CD14-positive monocyte (primary cell): ENCODE measurements around the gene CHST11. TPM values are rescaled to one million over a fixed set of nuclear protein-coding genes. Genes with fewer than 3 reads are reported as not detected.

Source experiments
- DNase-seq, 3 donors: peaks; one replicate each; pipeline ENCODE4 v3.0.0-alpha.2; 2011 to 2022
- H2AFZ ChIP-seq: 2 replicates; pipeline ENCODE4 v1.6.0; 2012; ENCODE audit warnings: mild to moderate bottlenecking, low read depth, low read length, inconsistent platforms; ENCODE audit not compliant: insufficient read depth, poor library complexity, severe bottlenecking
- H3K27ac ChIP-seq, 2 donors: 1 replicate in 1 of 2; 2 replicates in 1 of 2; pipeline ENCODE4 v1.5.1; 2012 to 2013; ENCODE audit warnings: low read length in 2 of 2, control low read depth in 1 of 2, inconsistent platforms in 1 of 2, low read depth in 1 of 2, mild to moderate bottlenecking in 1 of 2
- H3K27me3 ChIP-seq, 2 donors: one replicate each; pipeline versions ENCODE4 v1.6.0 to v1.6.1; 2011 to 2013; ENCODE audit warnings: low read length in 2 of 2; ENCODE audit not compliant: control insufficient read depth in 2 of 2, insufficient read depth in 2 of 2
- H3K36me3 ChIP-seq, 2 donors: replicated peaks in 1 of 2; 1 replicate in 1 of 2; 2 replicates in 1 of 2; pipeline versions ENCODE4 v1.5.1 to v1.6.1; 2012 to 2013; ENCODE audit warnings: low read length in 2 of 2, control low read depth in 1 of 2, inconsistent platforms in 1 of 2, mild to moderate bottlenecking in 1 of 2; ENCODE audit not compliant: insufficient read depth in 2 of 2, control insufficient read depth in 1 of 2
- H3K4me1 ChIP-seq, 2 donors: 1 replicate in 1 of 2; 2 replicates in 1 of 2; pipeline versions ENCODE4 v1.5.1 to v1.6.1; 2012 to 2013; ENCODE audit warnings: low read length in 2 of 2, control low read depth in 1 of 2, inconsistent platforms in 1 of 2, mild to moderate bottlenecking in 1 of 2, moderate library complexity in 1 of 2; ENCODE audit not compliant: insufficient read depth in 2 of 2, control insufficient read depth in 1 of 2
- H3K4me2 ChIP-seq: replicated peaks from 2 replicates; pipeline ENCODE3; 2012; ENCODE audit warnings: low read length, moderate library complexity, mild to moderate bottlenecking; ENCODE audit not compliant: poor library complexity, severe bottlenecking; ENCODE audit errors: extremely low read depth
- H3K4me3 ChIP-seq, 3 experiments: fragments of 200-600 bp in 1 of 3; sonication (generic) in 1 of 3; replicated peaks in 1 of 3; 1 replicate in 2 of 3; 2 replicates in 1 of 3; pipeline ENCODE4 v1.5.1; 2011 to 2013; ENCODE audit warnings: low read length in 3 of 3, mild to moderate bottlenecking in 3 of 3, control low read depth in 2 of 3, low read depth in 2 of 3, inconsistent platforms in 1 of 3, moderate library complexity in 1 of 3
- H3K79me2 ChIP-seq: 2 replicates; pipeline ENCODE4 v1.6.0; 2012; ENCODE audit warnings: mild to moderate bottlenecking, control low read depth, inconsistent platforms, low read length, moderate library complexity; ENCODE audit not compliant: insufficient read depth
- H3K9ac ChIP-seq: 2 replicates; pipeline ENCODE4 v1.6.0; 2017; ENCODE audit warnings: low read length, mild to moderate bottlenecking; ENCODE audit not compliant: insufficient read depth, poor library complexity, severe bottlenecking
- H3K9me3 ChIP-seq, 2 donors: replicated peaks in 1 of 2; 1 replicate in 1 of 2; 2 replicates in 1 of 2; pipeline versions ENCODE4 v1.5.1 to v1.6.1; 2012 to 2013; ENCODE audit warnings: low read length in 2 of 2, control low read depth in 1 of 2; ENCODE audit not compliant: control insufficient read depth in 1 of 2, insufficient read depth in 1 of 2
- H4K20me1 ChIP-seq: 2 replicates; pipeline ENCODE4 v1.6.0; 2012; ENCODE audit warnings: mild to moderate bottlenecking, low read length, control low read depth, moderate library complexity; ENCODE audit not compliant: insufficient read depth
- H3K27ac Mint-ChIP-seq, 7 donors: one replicate each; pipeline ENCODE4 v1.8.0; 2020; ENCODE audit warnings: mild to moderate bottlenecking in 7 of 7, mixed read lengths in 7 of 7, moderate library complexity in 6 of 7, inconsistent platforms in 2 of 7
- H3K27me3 Mint-ChIP-seq, 3 donors: one replicate each; pipeline ENCODE4 v1.8.0; 2021 to 2022; ENCODE audit warnings: low read depth in 3 of 3, mild to moderate bottlenecking in 3 of 3, mixed read lengths in 3 of 3, moderate library complexity in 3 of 3, inconsistent platforms in 1 of 3
- H3K36me3 Mint-ChIP-seq, 2 donors: one replicate each; pipeline ENCODE4 v1.8.0; 2020; ENCODE audit warnings: mixed read lengths in 2 of 2, inconsistent platforms in 1 of 2, mild to moderate bottlenecking in 1 of 2
- H3K4me1 Mint-ChIP-seq: one replicate; pipeline ENCODE4 v1.8.0; 2020; ENCODE audit warnings: mild to moderate bottlenecking, mixed read lengths
- H3K4me3 Mint-ChIP-seq, 2 donors: one replicate each; pipeline ENCODE4 v1.8.0; 2020; ENCODE audit warnings: mild to moderate bottlenecking in 2 of 2, mixed read lengths in 2 of 2, moderate library complexity in 1 of 2
- H3K9me3 Mint-ChIP-seq, 7 donors: one replicate each; pipeline ENCODE4 v1.8.0; 2020 to 2022; ENCODE audit warnings: mixed read lengths in 7 of 7, mild to moderate bottlenecking in 6 of 7, moderate library complexity in 6 of 7, inconsistent platforms in 2 of 7
- WGBS: methylation state at CpG from one replicate; pipeline ENCODE4 v1.1.5; 2013; ENCODE audit warnings: missing lambda C conversion rate; ENCODE audit not compliant: insufficient coverage; 5-methylcytosine and 5-hydroxymethylcytosine counted together
- intact Hi-C, 2 donors: fragments of 100-400 bp; cut with micrococcal nuclease; formaldehyde crosslinking; loops; one replicate each; pipeline versions ENCODE4 v1.15.0 to v1.15.1; 2023
- polyA plus RNA-seq, 3 donors: library from polyadenylated mRNA; depleted of rRNA in 1 of 3; unstranded in 2 of 3; stranded (reverse) in 1 of 3; fragments of 300-500 nt in 2 of 3; fragments of >200 nt in 1 of 3; fragmentation: Illumina TruSeq in 2 of 3; gene quantifications; 1 replicate in 2 of 3; 2 replicates in 1 of 3; pipeline ENCODE4 v1.2.3, GENCODE V29; 2012 to 2021
- TF ChIP-seq, protein P1 (sequence below): fragments of 200-600 bp; IDR thresholded peaks from one replicate; pipeline ENCODE4 v1.8.0; 2022; ENCODE audit warnings: antibody characterized with exemption, mild to moderate bottlenecking

The CHST11 gene
- polyA plus RNA-seq, 3 donors = 44.4 to 66.6 (median 48.4) TPM

DNA sequence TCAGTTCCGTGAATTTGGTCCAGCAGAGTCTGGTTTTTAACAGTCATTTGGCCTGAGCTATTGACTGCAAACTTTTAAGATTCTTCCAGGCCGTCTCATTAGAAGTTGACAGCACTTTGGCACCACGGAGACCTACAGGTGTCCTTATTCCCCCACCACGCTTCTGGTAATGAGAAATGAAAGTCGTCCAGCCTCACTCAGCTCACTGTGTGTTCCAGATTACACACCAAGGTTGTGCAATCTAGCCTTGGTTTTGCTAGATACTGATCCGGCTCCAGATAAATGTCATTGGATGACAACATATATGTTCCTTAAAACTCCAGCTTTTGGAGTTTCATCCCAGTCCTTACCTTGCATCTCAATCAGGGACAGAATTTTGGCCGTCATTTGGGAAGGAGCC, 210.4 kb downstream of the CHST11 start:
- DNase-seq = peak; percentile 52 to 86 (median 83)
- Histone ChIP-seq H3K9me3 (no peaks in the 10 kb centered on the region), H3K4me1 (peaks cover 57 to 59% of the 10 kb centered on the region in 2 donors), H4K20me1 (peaks cover 4% of the 10 kb centered on the region), H3K4me2 (peak overlapping the region; percentile 54), H3K27ac (peak overlapping the region; percentile 97), H3K4me3 (peak overlapping the region in 1 of 3 experiments; percentile 37), H2AFZ (no peak overlapping the region), H3K27me3 (no peaks in the 10 kb centered on the region), H3K9ac (no peak overlapping the region), H3K79me2 (peaks cover 90% of the 10 kb centered on the region), H3K36me3 (peaks cover 0 to 6% of the 10 kb centered on the region in 2 donors)
- Mint-ChIP-seq H3K27ac (peak overlapping the region; percentile 87 to 100 (median 99)), H3K9me3 (peaks cover 0 to 1% (median 0%) of the 10 kb centered on the region in 7 donors), H3K4me1 (peaks cover 72% of the 10 kb centered on the region), H3K27me3 (no peaks in the 10 kb centered on the region), H3K4me3 (peak overlapping the region in 1 of 2 donors; percentile 59), H3K36me3 (peaks cover 19 to 37% of the 10 kb centered on the region in 2 donors)
- TF ChIP-seq, protein P1, sequence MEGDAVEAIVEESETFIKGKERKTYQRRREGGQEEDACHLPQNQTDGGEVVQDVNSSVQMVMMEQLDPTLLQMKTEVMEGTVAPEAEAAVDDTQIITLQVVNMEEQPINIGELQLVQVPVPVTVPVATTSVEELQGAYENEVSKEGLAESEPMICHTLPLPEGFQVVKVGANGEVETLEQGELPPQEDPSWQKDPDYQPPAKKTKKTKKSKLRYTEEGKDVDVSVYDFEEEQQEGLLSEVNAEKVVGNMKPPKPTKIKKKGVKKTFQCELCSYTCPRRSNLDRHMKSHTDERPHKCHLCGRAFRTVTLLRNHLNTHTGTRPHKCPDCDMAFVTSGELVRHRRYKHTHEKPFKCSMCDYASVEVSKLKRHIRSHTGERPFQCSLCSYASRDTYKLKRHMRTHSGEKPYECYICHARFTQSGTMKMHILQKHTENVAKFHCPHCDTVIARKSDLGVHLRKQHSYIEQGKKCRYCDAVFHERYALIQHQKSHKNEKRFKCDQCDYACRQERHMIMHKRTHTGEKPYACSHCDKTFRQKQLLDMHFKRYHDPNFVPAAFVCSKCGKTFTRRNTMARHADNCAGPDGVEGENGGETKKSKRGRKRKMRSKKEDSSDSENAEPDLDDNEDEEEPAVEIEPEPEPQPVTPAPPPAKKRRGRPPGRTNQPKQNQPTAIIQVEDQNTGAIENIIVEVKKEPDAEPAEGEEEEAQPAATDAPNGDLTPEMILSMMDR = no peak
- 25% methylated on average over 6 of the region's 7 CpGs for WGBS
- intact Hi-C loops = no loop called here

DNA sequence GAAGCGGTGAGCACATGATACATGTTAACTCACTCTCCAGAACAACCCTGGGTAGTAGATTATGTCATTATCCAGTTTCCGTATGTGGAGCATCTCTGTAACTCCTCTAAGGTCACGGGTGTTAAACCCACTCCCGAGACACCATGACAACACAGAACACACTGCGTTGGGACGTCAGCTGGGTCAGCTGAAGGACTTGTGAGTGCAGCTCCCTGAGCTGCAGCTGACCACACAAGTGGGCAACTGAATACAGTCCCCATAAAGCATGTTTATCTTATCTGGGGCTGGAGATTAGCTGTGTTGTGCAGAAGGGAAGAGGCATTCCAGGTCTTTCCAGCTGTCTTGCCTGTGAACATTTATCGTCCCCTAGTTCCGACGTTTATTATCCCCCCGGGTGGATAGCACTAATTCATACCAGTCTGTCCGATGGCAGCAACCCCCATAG, 211.5 kb downstream of the CHST11 start:
- H3K4me1 ChIP-seq = peaks cover 69 to 71% of the 10 kb centered on the region in 2 donors
- peaks cover 90% of the 10 kb centered on the region for H3K79me2 ChIP-seq
- Mint-ChIP-seq H3K4me1 (peaks cover 78% of the 10 kb centered on the region), H3K9me3 (peaks cover 0 to 1% (median 0%) of the 10 kb centered on the region in 7 donors), H3K36me3 (peaks cover 19 to 32% of the 10 kb centered on the region in 2 donors), H3K27ac (peak overlapping the region; percentile 98 to 100 (median 99)), H3K27me3 (peaks cover 0 to 1% (median 0%) of the 10 kb centered on the region in 3 donors), H3K4me3 (no peak overlapping the region)
- DNase-seq = peak; percentile 48 to 90 (median 59)
- peak overlapping the region; percentile 54 for H3K4me2 ChIP-seq
- no peaks in the 10 kb centered on the region for H3K9me3 ChIP-seq
- TF ChIP-seq, protein P1 = no peak
- no peaks in the 10 kb centered on the region for H3K36me3 ChIP-seq
- no peak overlapping the region for H2AFZ ChIP-seq
- peak overlapping the region; percentile 97 for H3K27ac ChIP-seq
- H3K27me3 ChIP-seq = no peaks in the 10 kb centered on the region
- WGBS = 60% methylated on average over 5 of the region's 11 CpGs
- intact Hi-C loops = loop anchor here in 1 of 2 donors (2.0 kb wide), 1 partner anchor 17 kb away; no protein-coding TSS in a partner anchor
- H3K4me3 ChIP-seq = no peak overlapping the region
- peaks cover 4% of the 10 kb centered on the region for H4K20me1 ChIP-seq
- H3K9ac ChIP-seq = peak overlapping the region; percentile 30
